Subcutaneous adipose tissue (tissue), 4 donors: ENCODE data around the gene FTO. TPM values are rescaled to one million over a fixed set of nuclear protein-coding genes. Genes with fewer than 3 reads are reported as not detected.

Experiments
- total RNA-seq, 4 donors: library from RNA; depleted of rRNA; stranded (reverse); fragments of >200 nt; gene quantifications; one replicate each; pipeline ENCODE4 v1.1.0, GENCODE V29; 2016
- TF ChIP-seq, protein P1 (sequence below): fragments of 450-650 bp; IDR thresholded peaks from one replicate; pipeline ENCODE4 v1.5.1; 2016; ENCODE audit warnings: low read depth, mild to moderate bottlenecking, control low read depth, antibody characterized with exemption, moderate library complexity

FTO gene
- total RNA-seq, 4 donors from 2014 or later, result 74.3 to 102 (median 90.9) TPM

GRCh38 chr16:54160252-54160860 is 456.4 kb downstream of the FTO start:
- TF ChIP-seq, protein P1, sequence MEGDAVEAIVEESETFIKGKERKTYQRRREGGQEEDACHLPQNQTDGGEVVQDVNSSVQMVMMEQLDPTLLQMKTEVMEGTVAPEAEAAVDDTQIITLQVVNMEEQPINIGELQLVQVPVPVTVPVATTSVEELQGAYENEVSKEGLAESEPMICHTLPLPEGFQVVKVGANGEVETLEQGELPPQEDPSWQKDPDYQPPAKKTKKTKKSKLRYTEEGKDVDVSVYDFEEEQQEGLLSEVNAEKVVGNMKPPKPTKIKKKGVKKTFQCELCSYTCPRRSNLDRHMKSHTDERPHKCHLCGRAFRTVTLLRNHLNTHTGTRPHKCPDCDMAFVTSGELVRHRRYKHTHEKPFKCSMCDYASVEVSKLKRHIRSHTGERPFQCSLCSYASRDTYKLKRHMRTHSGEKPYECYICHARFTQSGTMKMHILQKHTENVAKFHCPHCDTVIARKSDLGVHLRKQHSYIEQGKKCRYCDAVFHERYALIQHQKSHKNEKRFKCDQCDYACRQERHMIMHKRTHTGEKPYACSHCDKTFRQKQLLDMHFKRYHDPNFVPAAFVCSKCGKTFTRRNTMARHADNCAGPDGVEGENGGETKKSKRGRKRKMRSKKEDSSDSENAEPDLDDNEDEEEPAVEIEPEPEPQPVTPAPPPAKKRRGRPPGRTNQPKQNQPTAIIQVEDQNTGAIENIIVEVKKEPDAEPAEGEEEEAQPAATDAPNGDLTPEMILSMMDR, result no peak

DNA sequence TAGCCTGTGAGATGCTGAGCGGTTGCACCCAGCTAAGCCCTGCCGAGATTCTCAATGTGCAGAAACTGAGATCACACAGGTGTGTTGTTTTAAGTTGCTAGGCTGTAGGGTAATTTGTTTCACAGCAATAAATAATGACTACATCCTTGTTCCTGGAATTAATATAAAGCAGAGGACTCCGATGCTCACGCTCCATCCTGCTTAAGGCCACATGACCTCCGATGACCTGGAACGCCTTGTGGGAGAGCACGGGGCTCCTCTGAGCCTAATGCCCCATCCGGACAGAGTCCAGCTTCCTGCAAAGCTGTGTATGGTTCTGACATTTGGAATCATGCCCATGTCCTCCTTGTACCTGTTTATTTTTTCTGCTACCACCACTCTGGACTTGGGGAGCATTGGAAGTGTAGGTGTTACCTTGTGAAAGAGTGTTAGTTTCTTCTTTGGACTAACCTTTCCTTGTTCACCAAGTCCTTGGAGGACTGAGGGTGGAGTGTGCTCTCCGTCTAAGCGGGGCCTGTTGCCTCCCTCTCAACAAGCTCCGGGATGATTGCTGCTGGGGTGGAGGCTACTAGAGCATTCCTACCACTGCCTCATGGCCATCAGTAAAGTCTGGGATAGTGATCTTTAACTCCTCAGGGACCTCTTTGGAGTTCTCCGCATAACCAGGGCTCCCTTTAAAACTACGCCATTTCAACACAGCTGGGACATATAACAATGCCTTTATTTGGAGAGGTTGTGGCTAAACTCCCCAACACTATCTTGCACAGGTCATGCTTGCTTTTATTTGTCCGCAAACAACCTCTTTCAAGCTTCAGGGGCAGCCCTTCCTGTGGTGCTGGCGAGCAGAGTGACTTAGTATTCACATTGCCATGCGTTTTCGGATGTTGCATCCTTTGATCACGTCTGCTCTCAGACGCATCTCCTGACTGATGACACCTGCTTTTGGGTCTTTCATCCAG is 457.3 kb downstream of the FTO start:
- TF ChIP-seq, protein P1, result no peak

DNA sequence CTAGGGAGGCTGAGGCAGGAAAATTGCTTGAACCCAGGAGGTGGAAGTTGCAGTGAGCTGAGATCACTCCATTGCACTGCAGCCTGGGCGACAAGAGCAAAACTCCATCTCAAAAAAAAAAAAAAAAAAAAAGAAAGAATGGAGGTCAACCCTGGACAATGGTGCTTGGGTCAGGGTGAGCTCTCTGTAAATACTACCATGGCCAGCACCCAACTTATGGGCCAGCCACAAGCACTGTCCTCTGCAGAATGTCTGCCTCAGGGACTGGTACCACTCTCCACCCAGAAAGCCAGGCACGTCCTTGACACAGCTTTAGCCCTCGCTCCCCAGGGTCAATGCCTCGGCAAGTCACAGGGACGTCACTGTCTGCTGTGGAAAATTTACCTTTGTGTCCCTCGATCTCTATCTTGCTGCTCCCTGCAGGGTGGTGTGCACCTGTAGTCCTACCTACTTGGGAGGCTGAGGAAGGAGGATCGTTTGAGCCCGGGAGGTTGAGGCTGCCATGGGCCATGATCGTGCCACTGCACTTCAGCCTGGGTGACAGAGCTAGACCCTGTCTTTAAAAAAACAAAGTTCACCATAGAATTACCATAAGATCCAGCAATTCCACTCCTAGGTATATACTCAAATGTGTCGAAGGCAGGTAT is 459.4 kb downstream of the FTO start:
- TF ChIP-seq, protein P1, result no peak

DNA sequence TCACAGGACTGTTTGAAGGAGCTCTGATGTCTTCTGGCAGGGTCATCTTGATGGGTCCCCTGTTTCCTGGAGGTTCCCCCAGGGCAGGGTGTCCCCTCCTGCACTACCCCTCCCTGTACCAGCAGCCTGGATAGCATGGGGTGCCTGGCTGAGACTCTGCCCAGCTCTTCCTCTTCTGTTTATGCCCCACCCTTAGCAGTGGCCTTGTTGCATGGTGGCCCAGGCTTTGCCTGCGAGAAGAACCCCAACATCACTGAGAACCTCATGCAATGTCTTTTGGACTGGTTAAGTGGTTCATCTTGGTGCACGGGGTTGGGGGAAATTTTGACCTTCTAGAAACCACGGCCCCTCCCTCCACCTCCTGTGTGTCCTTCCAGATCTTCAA is 460.8 kb downstream of the FTO start:
- TF ChIP-seq, protein P1, result no peak

DNA sequence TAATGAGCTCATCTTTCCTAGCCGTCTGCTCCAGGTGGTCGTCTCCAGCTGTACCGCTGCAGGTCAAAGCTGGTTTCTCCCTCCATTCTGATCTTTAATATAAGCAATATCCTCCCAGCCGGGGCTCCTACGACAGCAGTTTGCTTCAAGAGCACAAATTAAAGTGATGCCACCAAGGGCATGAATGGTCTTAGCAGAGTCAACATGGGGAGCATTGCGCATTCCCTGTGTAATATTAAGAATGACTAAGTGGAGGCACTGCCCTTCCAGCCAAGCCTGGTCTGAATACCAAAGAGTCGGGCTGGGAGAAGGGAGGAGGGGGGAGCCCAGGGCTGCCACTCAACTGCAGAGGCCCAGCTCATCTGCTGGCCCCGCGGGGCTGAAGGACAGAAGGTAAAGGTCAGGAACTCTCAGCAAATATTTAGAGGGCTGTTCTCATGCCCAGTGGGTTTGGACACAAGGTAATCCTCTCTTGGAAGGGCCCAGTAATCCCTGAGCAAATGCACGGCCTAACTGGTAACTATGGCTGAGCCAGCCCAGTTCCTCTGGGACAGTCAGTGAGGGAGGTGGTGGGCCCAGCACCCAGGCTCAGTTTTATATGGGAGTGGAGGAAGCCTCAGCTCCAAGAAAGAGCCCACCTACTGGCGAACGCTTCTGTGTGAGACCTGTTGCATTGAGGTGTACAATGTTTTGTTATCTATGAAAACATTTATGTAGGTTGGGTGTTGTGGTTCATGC is 461.4 kb downstream of the FTO start:
- TF ChIP-seq, protein P1, result no peak

GRCh38 chr16:54165912-54166865 is 462.2 kb downstream of the FTO start:
- TF ChIP-seq, protein P1, result no peak
